Measurements from ENCODE around the gene RANBP9.
A peak's percentile ranks its signal among the peaks of the same experiment; 100 is the strongest.

Gene RANBP9

GRCh38 chr6:13586603-13587542 lies 124.8 kb downstream of the RANBP9 start:
- TF ChIP-seq, protein P1, sequence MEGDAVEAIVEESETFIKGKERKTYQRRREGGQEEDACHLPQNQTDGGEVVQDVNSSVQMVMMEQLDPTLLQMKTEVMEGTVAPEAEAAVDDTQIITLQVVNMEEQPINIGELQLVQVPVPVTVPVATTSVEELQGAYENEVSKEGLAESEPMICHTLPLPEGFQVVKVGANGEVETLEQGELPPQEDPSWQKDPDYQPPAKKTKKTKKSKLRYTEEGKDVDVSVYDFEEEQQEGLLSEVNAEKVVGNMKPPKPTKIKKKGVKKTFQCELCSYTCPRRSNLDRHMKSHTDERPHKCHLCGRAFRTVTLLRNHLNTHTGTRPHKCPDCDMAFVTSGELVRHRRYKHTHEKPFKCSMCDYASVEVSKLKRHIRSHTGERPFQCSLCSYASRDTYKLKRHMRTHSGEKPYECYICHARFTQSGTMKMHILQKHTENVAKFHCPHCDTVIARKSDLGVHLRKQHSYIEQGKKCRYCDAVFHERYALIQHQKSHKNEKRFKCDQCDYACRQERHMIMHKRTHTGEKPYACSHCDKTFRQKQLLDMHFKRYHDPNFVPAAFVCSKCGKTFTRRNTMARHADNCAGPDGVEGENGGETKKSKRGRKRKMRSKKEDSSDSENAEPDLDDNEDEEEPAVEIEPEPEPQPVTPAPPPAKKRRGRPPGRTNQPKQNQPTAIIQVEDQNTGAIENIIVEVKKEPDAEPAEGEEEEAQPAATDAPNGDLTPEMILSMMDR (IDR thresholded peaks at IDR 0.05; ENCODE audit: low read depth, low read length, missing control alignments), result no peak
- no peak overlapping the region for H3K4me3 ChIP-seq (ENCODE audit: low read depth, low read length)
- DNase-seq (ENCODE audit: low read depth), result no peak

DNA sequence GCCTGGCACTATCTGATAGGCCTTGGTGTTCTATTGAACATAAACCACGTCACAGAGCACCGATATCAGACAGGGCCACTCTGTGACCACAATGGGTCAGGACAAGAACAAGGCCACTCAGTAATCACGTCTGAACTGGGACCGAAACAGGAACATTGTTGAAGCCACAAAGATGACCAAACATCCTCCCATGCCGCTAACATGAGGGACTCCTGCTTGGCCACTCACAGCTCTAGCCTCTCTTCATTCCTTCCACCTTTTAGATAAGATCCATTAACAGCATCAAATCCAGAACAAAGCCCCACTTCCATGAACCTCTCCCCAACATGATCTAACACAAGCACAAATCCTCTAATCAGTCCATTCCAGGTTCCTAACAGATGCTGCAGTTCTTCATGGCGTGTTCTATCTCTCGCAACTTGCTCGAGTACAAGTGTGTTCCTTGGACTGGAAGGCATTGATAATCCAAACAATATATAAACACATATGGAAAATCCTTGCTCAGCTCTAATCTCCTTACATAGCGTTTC lies 129.9 kb downstream of the RANBP9 start:
- TF ChIP-seq, protein P1 (IDR thresholded peaks at IDR 0.05; ENCODE audit: low read depth, low read length, missing control alignments), result no peak
- H3K4me3 ChIP-seq (ENCODE audit: low read depth, low read length), result no peak overlapping the region
- DNase-seq (ENCODE audit: low read depth), result no peak

GRCh38 chr6:13579911-13580310 lies 131.7 kb downstream of the RANBP9 start:
- DNase-seq (ENCODE audit: low read depth), result no peak
- TF ChIP-seq, protein P1 (IDR thresholded peaks at IDR 0.05; ENCODE audit: low read depth, low read length, missing control alignments), result no peak
- no peak overlapping the region for H3K4me3 ChIP-seq (ENCODE audit: low read depth, low read length)

GRCh38 chr6:13577926-13578325 lies 133.7 kb downstream of the RANBP9 start:
- TF ChIP-seq, protein P1 (IDR thresholded peaks at IDR 0.05; ENCODE audit: low read depth, low read length, missing control alignments), result no peak
- H3K4me3 ChIP-seq (ENCODE audit: low read depth, low read length), result no peak overlapping the region
- DNase-seq (ENCODE audit: low read depth), result no peak

GRCh38 chr6:13576017-13576416 lies 135.6 kb downstream of the RANBP9 start:
- no peak for DNase-seq (ENCODE audit: low read depth)
- TF ChIP-seq, protein P1 (IDR thresholded peaks at IDR 0.05; ENCODE audit: low read depth, low read length, missing control alignments), result no peak
- H3K4me3 ChIP-seq (ENCODE audit: low read depth, low read length), result no peak overlapping the region

- no peak for DNase-seq (ENCODE audit: low read depth)
- peak overlapping the region; percentile 80 for H3K4me3 ChIP-seq (ENCODE audit: low read depth, low read length)
- TF ChIP-seq, protein P1 (IDR thresholded peaks at IDR 0.05; ENCODE audit: low read depth, low read length, missing control alignments), result peak; percentile 79
These were observed 136.3 kb downstream of the RANBP9 start for GRCh38 chr6:13575377-13575775.

Measured in GM12864 (cell line).